PC-3 (cell line): ENCODE results near the gene WDR48.

Experiments
- EZH2 ChIP-seq: fragments of 300-600 bp; sonication (generic); IDR thresholded peaks from one replicate; pipeline ENCODE4 v1.6.1; 2017; ENCODE audit warnings: antibody characterized with exemption, mild to moderate bottlenecking, low read length; ENCODE audit not compliant: unreplicated experiment
- TF ChIP-seq, protein P1 (sequence below): fragments of 300-600 bp; sonication (generic); conservative IDR thresholded peaks from 2 replicates; pipeline ENCODE4 v1.5.1; 2017; ENCODE audit warnings: antibody characterized with exemption, low read depth, mild to moderate bottlenecking, low read length

- TF ChIP-seq, protein P1, sequence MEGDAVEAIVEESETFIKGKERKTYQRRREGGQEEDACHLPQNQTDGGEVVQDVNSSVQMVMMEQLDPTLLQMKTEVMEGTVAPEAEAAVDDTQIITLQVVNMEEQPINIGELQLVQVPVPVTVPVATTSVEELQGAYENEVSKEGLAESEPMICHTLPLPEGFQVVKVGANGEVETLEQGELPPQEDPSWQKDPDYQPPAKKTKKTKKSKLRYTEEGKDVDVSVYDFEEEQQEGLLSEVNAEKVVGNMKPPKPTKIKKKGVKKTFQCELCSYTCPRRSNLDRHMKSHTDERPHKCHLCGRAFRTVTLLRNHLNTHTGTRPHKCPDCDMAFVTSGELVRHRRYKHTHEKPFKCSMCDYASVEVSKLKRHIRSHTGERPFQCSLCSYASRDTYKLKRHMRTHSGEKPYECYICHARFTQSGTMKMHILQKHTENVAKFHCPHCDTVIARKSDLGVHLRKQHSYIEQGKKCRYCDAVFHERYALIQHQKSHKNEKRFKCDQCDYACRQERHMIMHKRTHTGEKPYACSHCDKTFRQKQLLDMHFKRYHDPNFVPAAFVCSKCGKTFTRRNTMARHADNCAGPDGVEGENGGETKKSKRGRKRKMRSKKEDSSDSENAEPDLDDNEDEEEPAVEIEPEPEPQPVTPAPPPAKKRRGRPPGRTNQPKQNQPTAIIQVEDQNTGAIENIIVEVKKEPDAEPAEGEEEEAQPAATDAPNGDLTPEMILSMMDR, result no peak
- TF ChIP-seq EZH2, result no peak
These were observed 62.6 kb downstream of the WDR48 start for GRCh38 chr3:39114456-39114855.
